MM.1S (cell line): ENCODE results near the gene PNPT1.

Experiments
- DNase-seq: peaks from one replicate; pipeline ENCODE4 v3.0.0-alpha.2; 2015
- H2AFZ ChIP-seq: fragments of 300-600 bp; sonication (generic); 2 replicates; pipeline ENCODE4 v1.6.0; 2016; ENCODE audit warnings: antibody characterized with exemption, low read length
- H3F3A ChIP-seq: fragments of 300-600 bp; sonication (generic); 2 replicates; pipeline ENCODE4 v1.6.1; 2016; ENCODE audit warnings: mild to moderate bottlenecking, antibody characterized with exemption, low read length, moderate library complexity, mixed read lengths; ENCODE audit not compliant: insufficient read depth
- H3K27ac ChIP-seq: fragments of 300-600 bp; sonication (generic); 2 replicates; pipeline ENCODE4 v1.5.1; 2016; ENCODE audit warnings: mild to moderate bottlenecking, low read length
- H3K27me3 ChIP-seq: fragments of 300-600 bp; sonication (generic); replicated peaks from 2 replicates; pipeline ENCODE4 v1.6.0; 2016; ENCODE audit warnings: low read length; ENCODE audit not compliant: insufficient read depth
- H3K36me3 ChIP-seq: fragments of 300-600 bp; sonication (generic); replicated peaks from 2 replicates; pipeline ENCODE4 v1.6.1; 2016; ENCODE audit warnings: mild to moderate bottlenecking, low read length, mixed read lengths; ENCODE audit not compliant: insufficient read depth
- H3K4me1 ChIP-seq: fragments of 300-600 bp; sonication (generic); 2 replicates; pipeline ENCODE4 v1.6.1; 2016; ENCODE audit warnings: low read length, mixed read lengths
- H3K4me2 ChIP-seq: fragments of 300-600 bp; sonication (generic); 2 replicates; pipeline ENCODE4 v1.6.0; 2016; ENCODE audit warnings: low read depth, low read length
- H3K4me3 ChIP-seq: fragments of 300-600 bp; sonication (generic); 2 replicates; pipeline ENCODE4 v1.5.1; 2016; ENCODE audit warnings: low read length, mixed read lengths
- H3K79me2 ChIP-seq: fragments of 300-600 bp; sonication (generic); 2 replicates; pipeline ENCODE4 v1.6.1; 2016; ENCODE audit warnings: mixed run types, low read length, mixed read lengths
- H3K9ac ChIP-seq: fragments of 300-600 bp; sonication (generic); 2 replicates; pipeline ENCODE4 v1.6.1; 2016; ENCODE audit warnings: low read length, mixed read lengths
- H3K9me2 ChIP-seq: fragments of 300-600 bp; sonication (generic); replicated peaks from 2 replicates; pipeline ENCODE4 v1.6.1; 2016; ENCODE audit warnings: mild to moderate bottlenecking, low read length, mixed read lengths; ENCODE audit not compliant: insufficient read depth
- H3K9me3 ChIP-seq: fragments of 300-600 bp; sonication (generic); replicated peaks from 2 replicates; pipeline ENCODE4 v1.6.1; 2016; ENCODE audit warnings: mild to moderate bottlenecking, low read length, mixed read lengths; ENCODE audit not compliant: insufficient read depth
- H4K20me1 ChIP-seq: fragments of 300-600 bp; sonication (generic); 2 replicates; pipeline ENCODE4 v1.6.1; 2016; ENCODE audit warnings: mild to moderate bottlenecking, low read length, moderate library complexity, mixed read lengths; ENCODE audit not compliant: insufficient read depth
- EZH2 ChIP-seq: fragments of 300-600 bp; sonication (generic); optimal IDR thresholded peaks from 2 replicates; pipeline ENCODE3; 2017; ENCODE audit warnings: low read depth, mild to moderate bottlenecking, antibody characterized with exemption, low read length, mixed read lengths
- EZH2phosphoT487 ChIP-seq: fragments of 300-600 bp; sonication (generic); IDR thresholded peaks from 2 replicates; pipeline ENCODE4 v1.6.1; 2018; ENCODE audit warnings: antibody characterized with exemption, low read length
- TF ChIP-seq, protein P1 (sequence below): fragments of 300-600 bp; sonication (generic); IDR thresholded peaks from 2 replicates; pipeline ENCODE4 v1.5.1; 2016; ENCODE audit warnings: antibody characterized with exemption, low read length, mixed read lengths

The PNPT1 gene

DNA sequence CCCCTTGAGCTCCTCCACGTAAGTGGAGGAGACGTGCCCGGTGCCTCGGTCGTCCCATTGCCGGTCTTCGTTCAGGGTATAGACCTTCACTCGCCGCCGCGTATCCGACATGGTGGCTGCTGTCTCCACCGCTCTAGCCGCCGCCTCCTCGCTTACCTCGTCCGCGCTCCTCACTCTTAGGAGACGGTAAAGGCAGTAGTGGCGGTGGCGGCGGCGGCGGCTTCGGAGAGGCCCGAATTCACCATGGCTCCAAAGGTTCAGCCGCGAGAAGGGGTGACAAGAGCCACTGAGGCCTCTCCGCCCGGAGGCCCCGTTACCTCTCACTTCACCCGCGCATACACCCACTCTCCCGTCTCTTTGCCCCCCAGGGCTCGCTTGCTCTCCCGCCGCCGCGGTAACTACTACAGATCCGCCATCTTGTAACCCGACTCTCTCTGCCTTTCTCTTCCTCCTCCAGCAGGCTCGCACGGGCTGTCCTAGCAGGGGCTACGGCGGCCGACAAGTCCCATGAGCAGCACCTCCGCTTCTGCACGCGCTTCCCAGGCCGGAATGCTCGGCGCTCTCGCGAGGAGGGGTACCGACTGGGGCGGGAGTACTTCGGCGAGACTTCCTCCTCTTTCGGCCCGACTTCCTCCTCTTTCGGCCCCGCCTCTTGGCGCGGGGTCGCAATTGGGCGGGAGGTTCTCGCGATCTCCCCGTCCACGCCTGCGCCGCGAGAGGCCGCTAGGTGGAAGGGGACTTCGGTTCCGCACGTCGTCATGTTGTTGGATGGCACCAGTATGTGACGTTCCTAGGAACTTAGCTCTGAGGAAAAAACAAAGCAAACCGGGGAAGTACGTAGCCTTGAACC, 76.2 kb downstream of the PNPT1 start, which contains the start of gene PPP4R3B:
TSS of gene PPP4R3B (minus strand) at position 448 of the 850 bp plus-strand sequence. CDS start at position 111, 337 bp downstream.
- Histone ChIP-seq H3F3A (peaks cover 9% of the 10 kb centered on the region; the same call in 1 of the 2 replicates), H3K27me3 (no peaks in the 10 kb centered on the region), H4K20me1 (peaks cover 2% of the 10 kb centered on the region; the same call in 1 of the 2 replicates), H3K27ac (peak within 1 kb of the TSS; percentile 98), H3K9ac (peak within 1 kb of the TSS; percentile 100), H3K4me1 (peaks cover 4% of the 10 kb centered on the region; the same call in 1 of the 2 replicates), H3K79me2 (peaks cover 94% of the 10 kb centered on the region), H3K4me3 (peak within 1 kb of the TSS; percentile 100), H3K9me2 (no peaks in the 10 kb centered on the region), H3K9me3 (no peaks in the 10 kb centered on the region), H3K36me3 (no peaks in the 10 kb centered on the region; the same call in 1 of the 2 replicates), H3K4me2 (peak within 1 kb of the TSS; percentile 70), H2AFZ (peak within 1 kb of the TSS; percentile 79)
- no peak for TF ChIP-seq EZH2
- no peak for TF ChIP-seq EZH2phosphoT487
- TF ChIP-seq, protein P1, sequence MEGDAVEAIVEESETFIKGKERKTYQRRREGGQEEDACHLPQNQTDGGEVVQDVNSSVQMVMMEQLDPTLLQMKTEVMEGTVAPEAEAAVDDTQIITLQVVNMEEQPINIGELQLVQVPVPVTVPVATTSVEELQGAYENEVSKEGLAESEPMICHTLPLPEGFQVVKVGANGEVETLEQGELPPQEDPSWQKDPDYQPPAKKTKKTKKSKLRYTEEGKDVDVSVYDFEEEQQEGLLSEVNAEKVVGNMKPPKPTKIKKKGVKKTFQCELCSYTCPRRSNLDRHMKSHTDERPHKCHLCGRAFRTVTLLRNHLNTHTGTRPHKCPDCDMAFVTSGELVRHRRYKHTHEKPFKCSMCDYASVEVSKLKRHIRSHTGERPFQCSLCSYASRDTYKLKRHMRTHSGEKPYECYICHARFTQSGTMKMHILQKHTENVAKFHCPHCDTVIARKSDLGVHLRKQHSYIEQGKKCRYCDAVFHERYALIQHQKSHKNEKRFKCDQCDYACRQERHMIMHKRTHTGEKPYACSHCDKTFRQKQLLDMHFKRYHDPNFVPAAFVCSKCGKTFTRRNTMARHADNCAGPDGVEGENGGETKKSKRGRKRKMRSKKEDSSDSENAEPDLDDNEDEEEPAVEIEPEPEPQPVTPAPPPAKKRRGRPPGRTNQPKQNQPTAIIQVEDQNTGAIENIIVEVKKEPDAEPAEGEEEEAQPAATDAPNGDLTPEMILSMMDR: peak; percentile 24
- peak; percentile 99 for DNase-seq

DNA sequence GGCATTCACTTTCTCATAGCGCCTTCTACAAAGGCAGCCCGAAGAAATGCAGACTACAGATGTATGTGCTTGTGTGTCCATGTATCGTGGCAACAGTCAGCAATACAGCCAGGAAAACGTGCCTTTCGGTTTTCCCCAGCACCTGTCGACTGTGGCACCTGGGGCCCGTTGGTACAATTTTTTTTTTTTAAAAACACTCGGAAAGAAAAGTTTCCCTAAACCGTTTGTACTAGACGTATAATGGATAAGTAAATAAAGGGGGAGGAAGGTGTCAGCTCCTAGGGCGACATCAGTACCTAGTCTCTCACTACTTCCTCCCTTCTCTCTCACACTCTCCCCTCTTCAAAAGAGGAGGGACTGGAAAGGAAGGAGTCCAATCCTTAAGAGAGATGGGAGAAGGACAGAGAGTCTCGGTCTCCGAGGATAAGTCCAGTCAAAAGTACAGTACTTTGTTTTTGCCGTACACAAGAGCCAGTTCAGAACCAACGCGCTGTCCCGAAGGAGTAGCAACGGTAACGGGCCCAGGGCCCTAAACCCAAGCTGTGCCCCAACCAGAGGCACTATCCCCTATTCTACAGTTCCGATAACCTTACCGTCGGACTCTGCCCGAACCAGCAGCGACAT, 77.0 kb downstream of the PNPT1 start:
- Histone ChIP-seq H3F3A (peaks cover 9% of the 10 kb centered on the region; the same call in 1 of the 2 replicates), H4K20me1 (no peaks in the 10 kb centered on the region; the same call in 1 of the 2 replicates), H3K4me3 (peak overlapping the region; percentile 100), H3K9me2 (no peaks in the 10 kb centered on the region), H3K4me2 (peak overlapping the region; percentile 56), H2AFZ (peak overlapping the region; percentile 79), H3K27me3 (no peaks in the 10 kb centered on the region), H3K4me1 (peaks cover 4% of the 10 kb centered on the region; the same call in 1 of the 2 replicates), H3K79me2 (peaks cover 94% of the 10 kb centered on the region), H3K9ac (peak overlapping the region; percentile 100), H3K27ac (peak overlapping the region; percentile 98), H3K36me3 (no peaks in the 10 kb centered on the region; the same call in 1 of the 2 replicates), H3K9me3 (no peaks in the 10 kb centered on the region)
- TF ChIP-seq EZH2phosphoT487: no peak
- no peak for TF ChIP-seq EZH2
- TF ChIP-seq, protein P1: no peak
- peak; percentile 82 for DNase-seq

DNA sequence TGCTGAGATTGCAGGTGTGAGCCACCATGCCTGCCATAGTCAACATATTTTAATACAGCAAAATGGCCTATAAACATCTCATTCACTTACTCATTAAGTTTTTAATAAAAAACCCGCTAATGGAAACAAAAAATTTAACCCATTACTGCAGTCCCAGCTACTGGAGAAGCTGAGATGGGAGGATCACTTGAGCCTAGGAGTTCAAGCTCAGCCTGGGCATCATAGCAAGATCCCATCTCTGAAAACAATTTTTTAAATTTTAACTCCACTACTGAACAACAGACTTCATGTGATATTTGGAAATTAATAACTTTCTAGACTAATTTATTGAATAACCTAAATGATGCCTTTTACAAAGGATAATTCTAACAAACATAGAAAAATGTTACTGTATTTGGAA, 81.6 kb downstream of the PNPT1 start:
- Histone ChIP-seq H4K20me1 (no peaks in the 10 kb centered on the region; the same call in 1 of the 2 replicates), H3K27ac (no peak overlapping the region), H2AFZ (no peak overlapping the region), H3K4me1 (no peaks in the 10 kb centered on the region), H3K4me2 (no peak overlapping the region), H3K27me3 (no peaks in the 10 kb centered on the region), H3K36me3 (no peaks in the 10 kb centered on the region; the same call in 1 of the 2 replicates), H3K4me3 (no peak overlapping the region), H3K9ac (no peak overlapping the region), H3K9me2 (no peaks in the 10 kb centered on the region), H3F3A (peaks cover under 1% of the 10 kb centered on the region; the same call in 1 of the 2 replicates), H3K79me2 (peaks cover 95% of the 10 kb centered on the region), H3K9me3 (no peaks in the 10 kb centered on the region)
- TF ChIP-seq, protein P1: no peak
- TF ChIP-seq EZH2 (no peak), EZH2phosphoT487 (no peak)
- DNase-seq: no peak
